ENCODE results near the gene ZNF536.

The ZNF536 gene

DNA sequence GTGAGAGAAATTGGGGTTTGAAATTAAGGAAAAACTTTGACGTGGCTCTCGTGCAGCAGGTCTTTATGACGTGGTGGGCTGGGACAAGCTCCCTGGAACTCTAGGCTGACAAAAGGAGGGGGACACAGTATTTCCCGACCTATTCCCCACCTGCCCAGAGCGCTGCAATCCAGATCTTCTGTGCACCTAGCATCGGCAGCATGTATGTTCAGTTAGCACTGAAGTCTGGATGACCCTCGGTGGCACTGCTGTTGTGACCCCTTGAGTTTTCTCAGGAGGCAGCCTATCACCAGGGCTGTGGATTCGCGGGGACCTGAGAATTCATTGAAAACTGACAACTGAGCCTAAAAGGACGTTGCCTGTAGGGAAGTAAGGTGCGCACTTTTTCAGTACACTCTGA, 9.1 kb upstream of the ZNF536 start:
- no peak for DNase-seq (ENCODE audit: low read depth, low spot score)

- no peak for DNase-seq (ENCODE audit: low read depth, low spot score)
Observed at GRCh38 chr19:30364866-30365800, 7.1 kb upstream of the ZNF536 start.

- DNase-seq (ENCODE audit: low read depth, low spot score), result no peak
Observed at GRCh38 chr19:30366282-30366681, 5.9 kb upstream of the ZNF536 start.

- DNase-seq (ENCODE audit: low read depth, low spot score), result no peak
Observed at GRCh38 chr19:30367006-30367405, 5.2 kb upstream of the ZNF536 start.

DNA sequence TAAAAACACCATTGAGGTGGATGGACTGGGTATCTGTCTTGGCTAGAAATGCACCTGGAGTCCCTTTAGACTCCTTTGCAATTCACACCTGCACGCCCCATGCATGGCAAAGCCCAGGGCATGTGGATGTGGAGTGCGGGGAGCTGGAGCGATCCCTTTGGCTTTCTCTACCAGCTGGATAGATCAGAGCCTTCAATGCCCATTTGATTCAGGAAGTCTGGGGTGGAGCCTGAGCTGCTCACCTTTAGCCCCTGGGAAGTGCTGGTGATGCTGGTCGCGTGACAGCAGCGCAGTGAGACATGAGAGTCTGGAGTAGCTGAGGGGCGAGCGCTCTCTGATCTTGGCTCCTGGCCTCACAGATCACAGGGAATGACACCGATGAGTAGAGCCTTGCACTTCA, 4.8 kb upstream of the ZNF536 start:
- no peak for DNase-seq (ENCODE audit: low read depth, low spot score)

DNA sequence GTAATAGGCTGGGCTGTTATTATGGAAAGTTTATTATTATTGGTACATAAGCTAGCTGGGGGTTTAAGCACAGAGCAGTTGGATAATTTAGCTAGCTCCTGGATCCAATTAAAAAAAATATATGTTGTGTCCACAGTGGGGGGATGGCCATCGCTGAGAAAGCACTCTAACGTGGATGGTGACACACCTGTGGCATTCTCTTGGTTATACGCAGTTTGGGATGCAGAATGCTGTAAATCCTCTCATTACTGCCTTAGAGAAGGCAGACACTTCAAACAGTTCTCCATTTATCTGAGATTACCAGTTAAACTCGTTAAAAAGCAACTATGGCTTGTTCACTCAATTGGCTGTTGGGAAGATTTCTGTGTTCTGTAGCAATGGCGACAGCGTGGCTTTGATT, 2.4 kb upstream of the ZNF536 start:
- DNase-seq (ENCODE audit: low read depth, low spot score), result no peak

DNA sequence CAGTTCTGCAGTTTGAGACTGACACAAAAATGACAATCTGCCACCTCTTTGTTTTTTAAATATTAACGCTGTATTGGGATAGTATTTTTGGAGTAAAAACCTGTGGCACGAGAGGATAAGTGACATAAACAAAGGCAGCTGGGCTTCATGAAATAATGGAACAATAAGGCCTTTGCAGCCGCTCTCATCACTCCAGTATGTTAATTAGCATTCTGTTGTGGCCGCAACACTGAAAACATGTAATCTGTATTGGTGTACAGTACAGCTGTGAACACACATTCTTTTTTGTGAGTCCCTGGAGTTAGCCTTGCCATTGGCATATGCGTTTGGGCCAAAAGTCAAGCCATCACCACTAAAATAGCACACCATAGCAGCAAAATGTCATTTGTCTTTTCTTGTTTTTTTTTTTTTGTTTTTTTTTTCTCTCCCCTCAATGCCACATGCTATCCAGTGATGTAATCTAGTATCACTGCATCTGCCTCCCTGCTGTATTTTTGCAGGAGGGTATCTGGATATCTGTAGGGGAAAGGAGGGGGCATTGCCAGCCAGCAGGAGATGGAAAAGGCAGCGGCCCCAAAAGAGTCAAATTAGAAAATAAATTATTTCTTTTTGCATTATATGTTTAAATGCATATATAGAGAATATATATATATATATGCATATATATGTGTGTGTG, 885 bp upstream of the ZNF536 start:
- DNase-seq (ENCODE audit: low read depth, low spot score), result no peak

DNA sequence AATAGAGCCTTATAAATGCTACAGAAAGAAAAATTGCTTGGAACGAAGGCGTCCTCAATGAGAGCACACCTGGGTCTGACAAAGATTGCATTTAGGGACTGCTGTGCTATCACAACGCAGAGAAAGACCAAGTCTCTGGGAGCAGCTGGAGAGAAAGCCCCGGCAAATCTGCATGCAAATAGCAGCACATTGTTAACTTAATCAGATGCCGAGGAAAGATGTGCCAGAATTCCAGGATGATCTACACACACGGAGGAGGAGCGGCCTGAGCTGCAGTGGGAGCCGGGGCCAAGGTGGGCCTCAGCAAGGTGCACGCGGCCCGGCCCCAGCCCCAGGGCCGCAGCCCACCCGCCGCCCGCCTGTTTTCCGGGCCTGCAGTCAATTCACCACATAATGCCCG, 1.4 kb downstream of the ZNF536 start:
- peak; percentile 17 for DNase-seq (ENCODE audit: low read depth, low spot score)

- no peak for DNase-seq (ENCODE audit: low read depth, low spot score)
Observed at GRCh38 chr19:30374539-30374864, 2.3 kb downstream of the ZNF536 start.

GRCh38 chr19:30374865-30375552, 2.8 kb downstream of the ZNF536 start:
- peak; percentile 36 for DNase-seq (ENCODE audit: low read depth, low spot score)

DNA sequence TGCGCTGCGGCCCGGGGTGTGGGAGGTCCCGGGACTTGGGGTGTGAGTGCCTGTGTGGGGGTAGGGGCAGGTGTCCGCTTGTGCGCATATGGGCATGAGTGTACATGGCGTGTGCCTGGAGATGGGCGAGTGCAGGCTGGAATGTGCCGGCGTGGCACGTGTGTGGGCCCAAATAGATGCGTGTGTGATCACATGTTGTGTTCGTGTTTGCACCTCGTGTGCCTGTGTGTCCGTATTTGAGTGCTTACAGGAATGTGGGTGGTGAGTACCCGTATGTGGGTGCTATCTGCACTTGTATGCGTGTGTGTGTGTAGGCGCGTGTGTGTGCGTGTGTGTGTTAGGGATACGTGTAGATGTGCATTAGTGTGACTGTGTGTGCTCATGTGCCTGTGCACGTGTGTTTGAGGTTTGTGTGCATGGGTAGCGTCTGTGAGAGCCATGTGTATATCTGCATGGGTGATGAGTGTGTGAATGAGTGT, 3.4 kb downstream of the ZNF536 start:
- no peak for DNase-seq (ENCODE audit: low read depth, low spot score)

- DNase-seq (ENCODE audit: low read depth, low spot score), result no peak
Observed at GRCh38 chr19:30376272-30376671, 4.1 kb downstream of the ZNF536 start.

DNA sequence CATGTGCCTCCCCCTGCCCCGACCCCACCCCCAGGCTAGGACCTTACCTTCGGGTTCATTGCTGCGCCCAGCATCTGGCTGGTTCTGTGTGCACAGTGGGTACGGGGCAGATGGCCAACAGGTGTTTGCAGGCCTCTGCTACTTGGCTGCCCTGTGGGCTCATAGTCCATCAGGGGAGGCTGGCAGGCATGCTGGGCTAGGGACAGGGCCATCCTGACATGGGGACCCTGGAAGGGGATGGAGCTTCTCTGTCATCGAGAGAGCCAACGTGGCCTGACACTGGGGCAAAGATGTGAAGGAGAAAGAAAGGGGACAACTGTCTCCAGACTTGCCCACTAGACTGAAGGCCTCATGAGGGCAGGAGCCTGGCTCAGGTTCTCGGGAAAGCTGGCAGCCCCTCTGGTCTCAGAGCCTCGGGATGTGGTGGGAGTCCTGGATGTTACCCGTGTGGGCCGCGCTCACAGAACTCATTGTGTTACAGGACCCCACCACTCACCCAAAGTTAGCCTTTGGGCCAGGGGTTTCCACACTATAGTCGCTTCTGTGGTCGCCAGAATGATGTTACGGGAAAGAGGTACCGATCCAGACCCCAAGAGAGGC, 4.7 kb downstream of the ZNF536 start:
- no peak for DNase-seq (ENCODE audit: low read depth, low spot score)

GRCh38 chr19:30378701-30379100, 6.5 kb downstream of the ZNF536 start:
- no peak for DNase-seq (ENCODE audit: low read depth, low spot score)

DNA sequence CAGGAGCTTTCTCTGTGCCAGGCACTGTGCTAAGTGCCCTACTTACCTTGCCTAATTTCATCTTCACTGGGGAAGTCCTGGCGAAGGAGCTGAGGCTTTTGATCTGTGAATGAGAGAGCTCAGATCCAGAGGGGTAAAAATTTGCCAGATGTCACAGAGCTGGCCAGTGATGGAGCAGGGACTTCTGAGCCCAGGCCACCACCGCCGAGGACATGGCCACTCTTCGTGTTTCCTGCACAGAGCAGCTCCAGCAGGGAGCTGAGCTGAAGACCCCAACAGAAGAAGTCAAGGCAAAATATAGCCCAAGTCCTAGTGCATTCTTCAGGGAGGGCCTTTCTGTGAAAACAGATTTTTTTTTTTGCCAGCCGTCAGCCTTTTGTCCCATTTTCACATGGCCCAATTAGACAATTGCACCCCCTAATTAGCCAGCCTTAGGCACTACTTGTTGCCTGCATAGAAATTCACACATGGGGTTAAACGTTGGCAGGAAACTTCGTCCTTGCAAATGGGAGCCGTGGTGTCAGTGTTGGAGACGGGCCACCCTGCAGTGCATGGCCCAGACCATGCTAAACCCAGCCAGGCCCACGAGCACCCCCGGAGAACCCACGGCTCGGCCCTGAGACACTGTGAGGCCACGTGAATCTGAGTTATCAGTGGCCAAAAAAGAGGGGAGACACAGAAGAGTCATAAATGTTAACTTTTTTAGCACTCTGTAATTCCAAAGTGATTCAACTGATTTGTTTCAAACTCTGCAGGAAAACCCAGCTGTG, 7.8 kb downstream of the ZNF536 start:
- DNase-seq (ENCODE audit: low read depth, low spot score), result no peak

- no peak for DNase-seq (ENCODE audit: low read depth, low spot score)
Observed at GRCh38 chr19:30381366-30381765, 9.2 kb downstream of the ZNF536 start.

GRCh38 chr19:30385174-30385573, 13.0 kb downstream of the ZNF536 start:
- no peak for DNase-seq (ENCODE audit: low read depth, low spot score)

DNA sequence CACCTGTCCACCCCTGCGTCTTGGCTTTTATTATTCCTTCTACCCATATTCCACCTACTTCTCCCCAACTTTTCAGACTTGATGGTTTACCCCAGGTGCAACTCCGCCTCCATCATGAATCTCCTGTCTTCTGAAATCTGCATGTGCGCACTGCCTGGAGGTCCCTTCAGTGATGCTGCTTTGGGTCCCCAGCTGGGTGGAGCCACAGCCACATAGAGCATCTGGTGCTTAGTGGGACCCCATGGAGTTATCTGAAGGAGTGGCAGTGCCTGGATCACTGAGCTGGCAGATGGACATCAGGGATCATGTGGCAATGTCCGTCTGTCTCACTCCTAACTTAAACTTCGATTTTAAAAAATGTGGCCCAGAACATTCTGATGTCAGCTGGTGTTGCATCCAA, 13.5 kb downstream of the ZNF536 start:
- no peak for DNase-seq (ENCODE audit: low read depth, low spot score)

GRCh38 chr19:30386551-30387143, 14.5 kb downstream of the ZNF536 start:
- no peak for DNase-seq (ENCODE audit: low read depth, low spot score)

- DNase-seq (ENCODE audit: low read depth, low spot score), result no peak
Observed at GRCh38 chr19:30387311-30388115, 15.3 kb downstream of the ZNF536 start.
